HepG2 (cell line): ENCODE data around the gene MAN1C1. TPM values are rescaled to one million over a fixed set of nuclear protein-coding genes. Genes with fewer than 3 reads are reported as not detected.

Source experiments
- AGO1 ChIP-seq: fragments of 200-400 bp; formaldehyde crosslinking; IDR thresholded peaks from 2 replicates; pipeline ENCODE4 v1.6.1; 2017; ENCODE audit warnings: mild to moderate bottlenecking, low read depth, low read length, moderate library complexity; ENCODE audit not compliant: poor library complexity, severe bottlenecking
- DRAP1 ChIP-seq: IDR thresholded peaks from 2 replicates; pipeline ENCODE4 v1.6.1; 2016; ENCODE audit warnings: missing genetic modification reagents, missing compliant biosample characterization
- GTF2F1 ChIP-seq: fragments of 150-350 bp; IDR thresholded peaks from 2 replicates; pipeline ENCODE4 v1.6.1; 2014; ENCODE audit warnings: low read length
- NCOA1 ChIP-seq: sonication (generic); formaldehyde crosslinking; IDR thresholded peaks from 2 replicates; pipeline ENCODE4 v1.9.0; 2021; ENCODE audit warnings: missing genetic modification reagents
- NFKB2 ChIP-seq: sonication (generic); formaldehyde crosslinking; IDR thresholded peaks from 2 replicates; pipeline ENCODE4 v1.4.0; 2020; ENCODE audit warnings: missing genetic modification reagents, borderline replicate concordance
- ONECUT2 ChIP-seq: sonication (generic); formaldehyde crosslinking; IDR thresholded peaks from 2 replicates; pipeline ENCODE4 v1.4.0; 2020; ENCODE audit warnings: missing genetic modification reagents
- PHF8 ChIP-seq: sonication (generic); formaldehyde crosslinking; IDR thresholded peaks from 2 replicates; pipeline ENCODE4 v1.5.0; 2020; ENCODE audit warnings: missing genetic modification reagents
- POLR2G ChIP-seq: fragments of 200-400 bp; formaldehyde crosslinking; IDR thresholded peaks from 2 replicates; pipeline ENCODE4 v1.6.1; 2018; ENCODE audit warnings: mild to moderate bottlenecking, low read depth, low read length, moderate library complexity
- RNF2 ChIP-seq: fragments of 450-650 bp; conservative IDR thresholded peaks from 2 replicates; pipeline ENCODE4 v1.6.1; 2016; ENCODE audit warnings: low read depth
- SALL1 ChIP-seq: sonication (generic); formaldehyde crosslinking; IDR thresholded peaks from 2 replicates; pipeline ENCODE4 v1.8.0; 2022; ENCODE audit warnings: mild to moderate bottlenecking, missing genetic modification reagents
- SUZ12 ChIP-seq: fragments of 150-350 bp; IDR thresholded peaks from 2 replicates; pipeline ENCODE4 v1.6.1; 2014; ENCODE audit warnings: low read depth, low read length
- TAF15 ChIP-seq: fragments of 200-400 bp; formaldehyde crosslinking; IDR thresholded peaks from one replicate; pipeline ENCODE4 v1.6.1; 2018; ENCODE audit warnings: mild to moderate bottlenecking, low read depth, low read length; ENCODE audit not compliant: poor library complexity, severe bottlenecking
- TARDBP ChIP-seq: sonication (generic); formaldehyde crosslinking; IDR thresholded peaks from 2 replicates; pipeline ENCODE4 v1.8.0; 2022; ENCODE audit warnings: mild to moderate bottlenecking, missing genetic modification reagents
- ZC3H4 ChIP-seq: sonication (generic); formaldehyde crosslinking; IDR thresholded peaks from 2 replicates; pipeline ENCODE4 v1.4.0; 2020; ENCODE audit warnings: missing genetic modification reagents, borderline replicate concordance
- ZFP36 ChIP-seq: fragments of 150-350 bp; IDR thresholded peaks from 2 replicates; pipeline ENCODE4 v1.6.1; 2018; ENCODE audit warnings: borderline replicate concordance, low read length, low read depth; ENCODE audit not compliant: partially characterized antibody
- ZNF3 ChIP-seq: IDR thresholded peaks from 2 replicates; pipeline ENCODE4 v1.7.0; 2017; ENCODE audit warnings: inconsistent platforms
- ZNF383 ChIP-seq: sonication (generic); formaldehyde crosslinking; IDR thresholded peaks from 2 replicates; pipeline ENCODE4 v1.4.0; 2020; ENCODE audit warnings: missing genetic modification reagents, mild to moderate bottlenecking, borderline replicate concordance
- ZNF550 ChIP-seq: sonication (generic); formaldehyde crosslinking; IDR thresholded peaks from 2 replicates; pipeline ENCODE4 v1.4.0; 2020; ENCODE audit warnings: mild to moderate bottlenecking, missing genetic modification reagents, borderline replicate concordance
- ZNF670 ChIP-seq: sonication (generic); formaldehyde crosslinking; IDR thresholded peaks from 2 replicates; pipeline ENCODE4 v1.8.0; 2022; ENCODE audit warnings: mild to moderate bottlenecking, missing genetic modification reagents, borderline replicate concordance
- ZSCAN29 ChIP-seq: sonication (generic); formaldehyde crosslinking; conservative IDR thresholded peaks from 2 replicates; pipeline ENCODE4 v1.4.0; 2020; ENCODE audit warnings: mild to moderate bottlenecking, missing genetic modification reagents
- polyA plus RNA-seq, 8 experiments: library from polyadenylated mRNA; depleted of rRNA in 3 of 8; stranded (reverse) in 7 of 8; unstranded in 1 of 8; fragments of >200 nt; fragmentation: Illumina TruSeq in 4 of 8; extraction: Trizol in 4 of 8; gene quantifications; 2 replicates each; pipeline versions ENCODE4 v1.2.1 to v1.2.3, GENCODE V29; 2011 to 2016; ENCODE audit warnings: low read depth in 4 of 8, missing spikeins in 1 of 8, mixed read lengths in 1 of 8; ENCODE audit not compliant: insufficient read depth in 1 of 8
- total RNA-seq, 5 experiments: library from RNA; depleted of rRNA; stranded (reverse); fragments of >200 nt; fragmentation: Illumina TruSeq; extraction: Trizol; gene quantifications; 2 replicates each; pipeline ENCODE4 v1.2.3, GENCODE V29; 2016; ENCODE audit warnings: low read depth in 1 of 5
- TF ChIP-seq, protein P1 (sequence below): sonication (generic); formaldehyde crosslinking; IDR thresholded peaks from 2 replicates; pipeline ENCODE4 v1.4.0; 2020; ENCODE audit warnings: missing genetic modification reagents, mild to moderate bottlenecking, borderline replicate concordance
- TF ChIP-seq, protein P2 (sequence below): sonication (generic); formaldehyde crosslinking; IDR thresholded peaks from 2 replicates; pipeline ENCODE4 v1.4.0; 2020; ENCODE audit warnings: mild to moderate bottlenecking, missing genetic modification reagents
- TF ChIP-seq, protein P3 (sequence below): sonication (generic); formaldehyde crosslinking; IDR thresholded peaks from 2 replicates; pipeline ENCODE4 v1.4.0; 2020; ENCODE audit warnings: mild to moderate bottlenecking, low read depth, missing genetic modification reagents
- TF ChIP-seq, protein P4 (sequence below): sonication (generic); formaldehyde crosslinking; IDR thresholded peaks from 2 replicates; pipeline ENCODE4 v1.4.0; 2020; ENCODE audit warnings: missing genetic modification reagents; ENCODE audit errors: not compliant biosample characterization

The MAN1C1 gene
- total and polyA plus RNA-seq, 2 of the 13 experiments (the other 11 are each of a cell fraction or from before 2014, with no cell fraction given): 0.18 to 0.49 TPM

DNA sequence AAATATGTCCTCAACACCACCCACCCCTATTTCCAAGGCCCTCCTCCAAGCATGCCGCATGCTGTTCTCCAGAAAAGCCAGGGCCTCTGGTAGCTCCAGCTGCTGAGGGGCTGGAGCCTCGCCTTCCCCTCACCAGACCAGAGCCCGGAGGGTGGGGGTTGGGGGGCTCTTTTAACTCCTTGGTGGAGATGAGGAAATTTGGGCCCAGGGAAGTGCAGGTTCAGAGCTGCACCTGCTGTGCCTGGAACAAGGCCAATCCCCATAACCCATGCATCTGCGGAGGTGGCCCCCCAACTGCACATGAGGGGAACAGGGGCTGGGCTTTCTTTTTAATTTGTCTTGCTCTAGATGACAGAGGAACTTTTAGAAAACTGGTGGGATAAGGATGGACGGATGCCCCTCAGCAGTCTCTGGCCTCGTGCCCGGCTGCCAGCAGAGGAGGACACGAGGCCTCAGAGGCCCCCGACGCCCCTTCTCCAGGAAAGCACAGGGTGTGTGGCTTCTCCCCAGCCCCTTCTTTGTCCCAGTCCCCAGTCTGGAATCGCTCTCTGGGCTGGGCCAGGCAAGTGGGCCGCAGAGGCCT, 182.9 kb downstream of the MAN1C1 start (continued):
- TF ChIP-seq, protein P1, sequence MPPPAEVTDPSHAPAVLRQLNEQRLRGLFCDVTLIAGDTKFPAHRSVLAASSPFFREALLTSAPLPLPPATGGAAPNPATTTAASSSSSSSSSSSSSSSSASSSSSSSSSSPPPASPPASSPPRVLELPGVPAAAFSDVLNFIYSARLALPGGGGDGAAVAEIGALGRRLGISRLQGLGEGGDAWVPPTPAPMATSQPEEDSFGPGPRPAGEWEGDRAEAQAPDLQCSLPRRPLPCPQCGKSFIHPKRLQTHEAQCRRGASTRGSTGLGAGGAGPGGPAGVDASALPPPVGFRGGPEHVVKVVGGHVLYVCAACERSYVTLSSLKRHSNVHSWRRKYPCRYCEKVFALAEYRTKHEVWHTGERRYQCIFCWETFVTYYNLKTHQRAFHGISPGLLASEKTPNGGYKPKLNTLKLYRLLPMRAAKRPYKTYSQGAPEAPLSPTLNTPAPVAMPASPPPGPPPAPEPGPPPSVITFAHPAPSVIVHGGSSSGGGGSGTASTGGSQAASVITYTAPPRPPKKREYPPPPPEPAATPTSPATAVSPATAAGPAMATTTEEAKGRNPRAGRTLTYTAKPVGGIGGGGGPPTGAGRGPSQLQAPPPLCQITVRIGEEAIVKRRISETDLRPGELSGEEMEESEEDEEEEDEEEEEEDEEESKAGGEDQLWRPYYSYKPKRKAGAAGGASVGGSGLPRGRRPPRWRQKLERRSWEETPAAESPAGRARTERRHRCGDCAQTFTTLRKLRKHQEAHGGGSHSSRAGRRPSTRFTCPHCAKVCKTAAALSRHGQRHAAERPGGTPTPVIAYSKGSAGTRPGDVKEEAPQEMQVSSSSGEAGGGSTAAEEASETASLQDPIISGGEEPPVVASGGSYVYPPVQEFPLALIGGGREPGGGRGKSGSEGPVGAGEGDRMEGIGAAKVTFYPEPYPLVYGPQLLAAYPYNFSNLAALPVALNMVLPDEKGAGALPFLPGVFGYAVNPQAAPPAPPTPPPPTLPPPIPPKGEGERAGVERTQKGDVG: no peak
- TF ChIP-seq, protein P2, sequence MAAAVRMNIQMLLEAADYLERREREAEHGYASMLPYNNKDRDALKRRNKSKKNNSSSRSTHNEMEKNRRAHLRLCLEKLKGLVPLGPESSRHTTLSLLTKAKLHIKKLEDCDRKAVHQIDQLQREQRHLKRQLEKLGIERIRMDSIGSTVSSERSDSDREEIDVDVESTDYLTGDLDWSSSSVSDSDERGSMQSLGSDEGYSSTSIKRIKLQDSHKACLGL (CRISPR knock-in tag): no peak
- TF ChIP-seq AGO1: no peak
- TF ChIP-seq GTF2F1: no peak
- no peak for TF ChIP-seq ZC3H4 (CRISPR knock-in tag)
- TF ChIP-seq ZNF670: no peak
- TF ChIP-seq NFKB2 (CRISPR knock-in tag): 0 out of 2 replicates have a peak, but pooled peaks have one; percentile 42
- no peak for TF ChIP-seq POLR2G
- TF ChIP-seq, protein P3, sequence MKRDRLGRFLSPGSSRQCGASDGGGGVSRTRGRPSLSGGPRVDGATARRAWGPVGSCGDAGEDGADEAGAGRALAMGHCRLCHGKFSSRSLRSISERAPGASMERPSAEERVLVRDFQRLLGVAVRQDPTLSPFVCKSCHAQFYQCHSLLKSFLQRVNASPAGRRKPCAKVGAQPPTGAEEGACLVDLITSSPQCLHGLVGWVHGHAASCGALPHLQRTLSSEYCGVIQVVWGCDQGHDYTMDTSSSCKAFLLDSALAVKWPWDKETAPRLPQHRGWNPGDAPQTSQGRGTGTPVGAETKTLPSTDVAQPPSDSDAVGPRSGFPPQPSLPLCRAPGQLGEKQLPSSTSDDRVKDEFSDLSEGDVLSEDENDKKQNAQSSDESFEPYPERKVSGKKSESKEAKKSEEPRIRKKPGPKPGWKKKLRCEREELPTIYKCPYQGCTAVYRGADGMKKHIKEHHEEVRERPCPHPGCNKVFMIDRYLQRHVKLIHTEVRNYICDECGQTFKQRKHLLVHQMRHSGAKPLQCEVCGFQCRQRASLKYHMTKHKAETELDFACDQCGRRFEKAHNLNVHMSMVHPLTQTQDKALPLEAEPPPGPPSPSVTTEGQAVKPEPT (CRISPR knock-in tag): no peak
- TF ChIP-seq TARDBP: no peak
- TF ChIP-seq SALL1: 0 out of 2 replicates have a peak, but pooled peaks have one; percentile 17
- no peak for TF ChIP-seq ZNF383 (CRISPR knock-in tag)
- peak; percentile 58; the same call in 1 of the 2 replicates for TF ChIP-seq PHF8
- TF ChIP-seq ZNF3: no peak
- no peak for TF ChIP-seq ONECUT2
- 0 out of 2 replicates have a peak, but pooled peaks have one; percentile 61 for TF ChIP-seq RNF2
- TF ChIP-seq, protein P4, sequence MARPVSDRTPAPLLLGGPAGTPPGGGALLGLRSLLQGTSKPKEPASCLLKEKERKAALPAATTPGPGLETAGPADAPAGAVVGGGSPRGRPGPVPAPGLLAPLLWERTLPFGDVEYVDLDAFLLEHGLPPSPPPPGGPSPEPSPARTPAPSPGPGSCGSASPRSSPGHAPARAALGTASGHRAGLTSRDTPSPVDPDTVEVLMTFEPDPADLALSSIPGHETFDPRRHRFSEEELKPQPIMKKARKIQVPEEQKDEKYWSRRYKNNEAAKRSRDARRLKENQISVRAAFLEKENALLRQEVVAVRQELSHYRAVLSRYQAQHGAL (CRISPR knock-in tag): no peak
- no peak for TF ChIP-seq TAF15
- no peak for TF ChIP-seq ZSCAN29 (CRISPR knock-in tag)
- TF ChIP-seq ZNF550 (CRISPR knock-in tag): no peak
- no peak for TF ChIP-seq SUZ12
- no peak for TF ChIP-seq NCOA1 (CRISPR knock-in tag)
- no peak for TF ChIP-seq DRAP1
- no peak for TF ChIP-seq ZFP36
